Erythroblast (primary cell): Measurements from ENCODE around the gene TCL1A.
"Not testable (repeated sequence)": the region's sequence is repeated elsewhere in the genome, so short reads cannot be mapped to it uniquely, and the experiment has no call there.

Experiments used
- DNase-seq, 2 experiments: peaks; one replicate each; lab custom pipeline; 2025; lab: John Stamatoyannopoulos, UW
- GATA1 ChIP-seq: IDR thresholded peaks from 2 replicates; pipeline ENCODE4 v1.6.1; 2011; ENCODE audit warnings: low read depth, mild to moderate bottlenecking, control low read depth, low read length, moderate library complexity
- POLR2A ChIP-seq: IDR thresholded peaks from 2 replicates; pipeline ENCODE4 v1.6.1; 2011; ENCODE audit warnings: mild to moderate bottlenecking, low read length

TCL1A gene, protein sequence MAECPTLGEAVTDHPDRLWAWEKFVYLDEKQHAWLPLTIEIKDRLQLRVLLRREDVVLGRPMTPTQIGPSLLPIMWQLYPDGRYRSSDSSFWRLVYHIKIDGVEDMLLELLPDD

GRCh38 chr14:95713596-95714371, at the start of gene TCL1A:
Gene TCL1A, minus strand, starts transcription at chr14:95714125. Its CDS starts 59 bp downstream, at chr14:95714066.
- no peak for DNase-seq
- no peak for TF ChIP-seq GATA1
- TF ChIP-seq POLR2A = no peak

- DNase-seq = not testable (repeated sequence)
These were observed 49.1 kb upstream of the TCL1A start for GRCh38 chr14:95763032-95763431.

DNA sequence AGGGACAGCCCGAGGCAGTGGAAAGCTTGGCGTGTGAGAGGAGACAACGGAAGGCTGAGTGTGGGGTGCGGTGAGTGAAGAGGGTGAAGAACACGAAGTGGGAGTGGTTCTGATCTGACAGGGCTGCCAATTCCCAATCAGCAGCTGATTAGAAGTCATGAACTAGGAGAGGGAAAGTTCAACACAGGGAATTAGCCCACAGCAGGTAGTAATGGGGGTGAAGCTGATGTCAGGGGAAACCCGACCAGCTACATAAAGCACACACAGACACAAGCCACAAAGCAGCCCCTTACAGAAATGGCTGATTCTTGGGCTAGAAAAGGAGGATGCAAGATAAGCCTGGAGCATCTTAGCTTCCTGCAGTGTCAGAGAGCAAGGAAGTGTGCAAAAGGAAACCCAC, 47.5 kb upstream of the TCL1A start:
- no peak for DNase-seq
- TF ChIP-seq GATA1 (no peak), POLR2A (no peak)

DNA sequence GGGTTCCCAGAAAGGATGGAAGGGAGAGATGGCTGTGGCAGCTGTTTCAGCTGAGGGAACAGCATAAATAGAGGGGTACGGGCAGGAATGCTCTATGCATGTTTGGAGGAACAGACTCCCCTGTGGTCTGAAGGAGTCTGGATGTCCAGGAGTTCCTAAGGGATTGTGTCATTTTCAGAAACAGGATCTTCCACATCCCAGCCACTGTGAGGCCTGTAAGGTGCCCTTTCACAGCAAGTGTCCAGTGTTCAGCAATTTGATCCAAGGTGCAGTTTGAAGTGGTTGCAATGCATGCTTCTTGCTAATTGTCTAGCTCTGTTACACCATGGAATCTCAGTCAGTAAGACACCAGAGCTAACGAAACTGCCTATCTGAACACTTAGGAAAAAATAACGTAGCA, 46.7 kb upstream of the TCL1A start:
- DNase-seq = no peak
- TF ChIP-seq POLR2A (no peak), GATA1 (no peak)

- DNase-seq = no peak
- no peak for TF ChIP-seq POLR2A
- no peak for TF ChIP-seq GATA1
These were observed 46.0 kb upstream of the TCL1A start for GRCh38 chr14:95759941-95760340.

- TF ChIP-seq POLR2A (no peak), GATA1 (no peak)
- no peak for DNase-seq
These were observed 44.4 kb upstream of the TCL1A start for GRCh38 chr14:95758331-95758730.

DNA sequence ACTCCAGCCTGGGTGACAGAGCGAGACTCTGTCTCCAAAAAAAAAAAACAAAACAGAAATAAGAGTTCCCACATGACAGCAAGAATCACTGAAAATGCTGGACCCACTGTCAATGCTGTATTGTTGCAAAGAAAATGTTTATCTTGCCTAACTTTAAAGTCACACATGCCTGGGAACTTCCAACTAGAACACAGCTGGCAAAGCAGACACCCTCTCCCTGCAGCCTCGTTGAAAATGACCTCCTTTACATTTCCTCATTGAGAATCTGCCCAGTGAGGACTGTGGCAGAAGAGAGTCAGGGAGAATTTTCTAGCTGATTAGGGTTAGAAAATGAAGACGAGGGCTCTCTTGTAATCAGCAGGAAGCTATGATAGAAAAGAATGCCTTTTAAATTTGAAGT, 42.8 kb upstream of the TCL1A start:
- DNase-seq = no peak
- no peak for TF ChIP-seq POLR2A
- no peak for TF ChIP-seq GATA1

GRCh38 chr14:95756127-95756526, 42.2 kb upstream of the TCL1A start:
- no peak for DNase-seq
- no peak for TF ChIP-seq POLR2A
- TF ChIP-seq GATA1 = no peak

DNA sequence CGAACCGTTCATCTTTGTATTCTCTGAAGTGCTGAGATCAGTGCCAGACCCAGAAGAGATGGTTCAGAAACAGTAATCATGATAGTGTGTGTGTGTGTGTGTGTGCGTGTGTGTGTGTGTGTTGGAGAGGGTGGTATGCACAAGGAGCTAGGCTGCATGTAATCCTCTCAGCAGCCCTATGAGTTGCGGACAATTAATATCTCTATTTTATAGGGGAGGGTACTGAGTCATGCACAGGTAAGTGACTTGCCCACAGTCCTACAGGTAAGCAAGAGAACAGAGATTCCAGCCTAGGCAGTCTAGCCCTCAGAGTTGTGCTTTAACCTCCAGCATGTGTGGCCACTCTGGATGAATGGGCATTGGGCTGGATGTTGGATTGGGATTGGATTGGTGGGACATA, 27.9 kb upstream of the TCL1A start:
- TF ChIP-seq POLR2A (no peak), GATA1 (no peak)
- no peak for DNase-seq

DNA sequence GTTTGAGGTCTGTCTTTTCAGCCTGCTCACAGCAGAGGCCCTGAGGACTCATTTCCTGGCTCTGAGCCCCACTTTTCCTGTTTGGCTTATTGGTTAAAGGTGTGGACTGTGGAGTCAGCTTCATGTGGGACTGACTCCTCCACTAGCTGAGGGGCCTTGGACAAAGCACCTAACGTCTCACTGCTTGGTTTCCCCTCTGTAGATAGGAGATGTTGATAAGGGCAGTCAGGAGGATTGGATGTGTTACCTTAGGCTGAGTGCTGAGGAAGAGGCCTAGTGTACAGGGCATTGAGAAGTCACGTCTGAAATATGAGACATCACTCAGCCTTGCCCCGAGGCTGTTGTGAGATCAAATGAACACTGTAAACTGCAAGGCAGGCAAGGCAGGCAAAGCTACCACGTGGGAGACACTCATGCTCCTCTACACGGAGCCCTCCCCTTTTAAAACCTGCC, 27.1 kb upstream of the TCL1A start:
- DNase-seq = no peak
- no peak for TF ChIP-seq GATA1
- TF ChIP-seq POLR2A = no peak

DNA sequence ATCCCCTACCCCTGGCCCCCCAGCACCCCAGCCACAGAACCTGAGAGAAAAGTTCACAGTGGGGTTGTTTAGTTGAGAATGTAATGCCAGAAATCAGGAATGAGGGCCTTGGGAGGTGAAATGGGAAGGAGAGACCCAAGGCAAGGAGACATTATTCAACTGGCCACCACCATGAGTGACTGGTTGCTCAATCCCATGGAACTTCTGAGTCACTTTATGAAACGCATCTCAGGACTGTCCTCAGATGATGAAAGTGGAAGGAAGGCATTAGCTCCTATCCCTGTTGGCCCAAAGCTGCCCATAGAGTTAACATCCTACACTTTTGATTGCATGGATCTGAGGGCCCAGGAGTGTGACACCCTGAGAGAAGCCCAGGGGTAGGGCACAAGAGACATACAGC, 25.4 kb upstream of the TCL1A start:
- TF ChIP-seq POLR2A = no peak
- TF ChIP-seq GATA1 = no peak
- no peak for DNase-seq

DNA sequence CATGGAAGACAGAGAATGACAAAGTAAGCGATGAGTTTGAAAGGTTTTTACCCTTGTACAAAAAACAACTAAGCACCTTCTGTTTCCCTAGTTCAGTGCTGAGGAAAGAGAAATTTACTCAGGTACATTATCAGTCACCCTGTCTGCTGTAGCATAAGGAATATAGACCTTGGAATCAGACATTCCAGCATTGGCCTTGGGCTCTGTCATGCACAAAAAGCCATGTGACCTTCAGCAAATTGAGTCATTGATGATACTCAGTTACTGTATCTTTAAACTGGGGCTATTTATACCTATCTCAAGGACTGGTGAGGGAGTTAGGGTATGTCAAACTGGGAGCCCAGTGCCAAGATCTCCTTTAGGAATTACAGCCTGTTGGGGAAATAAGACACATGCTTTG, 19.3 kb upstream of the TCL1A start:
- TF ChIP-seq POLR2A (no peak), GATA1 (no peak)
- no peak for DNase-seq

- TF ChIP-seq GATA1 = no peak
- TF ChIP-seq POLR2A = no peak
- no peak for DNase-seq
These were observed 16.2 kb upstream of the TCL1A start for GRCh38 chr14:95730126-95730525.

DNA sequence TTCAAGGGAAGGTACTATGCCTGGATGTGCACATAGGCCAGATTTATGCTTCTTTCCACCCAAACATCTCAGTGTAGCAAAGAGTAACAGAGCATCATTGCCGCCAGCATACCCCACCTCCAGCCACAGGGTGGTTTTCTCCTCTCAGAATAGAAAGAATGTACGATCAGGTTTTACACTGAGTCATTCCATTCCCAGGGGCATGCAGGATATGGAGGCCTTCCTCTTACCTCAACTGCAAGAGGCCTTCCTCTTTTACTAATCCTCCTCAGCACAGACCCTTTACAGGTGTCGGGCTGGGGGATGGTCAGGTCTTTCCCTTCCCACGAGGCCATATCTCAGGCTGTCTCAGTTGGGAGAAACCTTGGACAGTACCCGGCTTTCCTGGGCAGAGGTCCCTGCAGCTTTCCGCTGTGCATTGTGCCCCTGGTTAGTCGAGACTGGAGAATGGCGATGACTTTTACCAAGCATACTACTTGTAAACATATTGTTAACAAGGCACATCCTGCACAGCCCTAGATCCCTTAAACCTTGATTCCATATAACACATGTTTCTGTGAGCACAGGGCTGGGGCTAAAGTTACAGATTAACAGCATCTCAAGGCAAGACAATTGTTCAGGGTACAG, 15.6 kb upstream of the TCL1A start:
- not testable (repeated sequence) for DNase-seq

DNA sequence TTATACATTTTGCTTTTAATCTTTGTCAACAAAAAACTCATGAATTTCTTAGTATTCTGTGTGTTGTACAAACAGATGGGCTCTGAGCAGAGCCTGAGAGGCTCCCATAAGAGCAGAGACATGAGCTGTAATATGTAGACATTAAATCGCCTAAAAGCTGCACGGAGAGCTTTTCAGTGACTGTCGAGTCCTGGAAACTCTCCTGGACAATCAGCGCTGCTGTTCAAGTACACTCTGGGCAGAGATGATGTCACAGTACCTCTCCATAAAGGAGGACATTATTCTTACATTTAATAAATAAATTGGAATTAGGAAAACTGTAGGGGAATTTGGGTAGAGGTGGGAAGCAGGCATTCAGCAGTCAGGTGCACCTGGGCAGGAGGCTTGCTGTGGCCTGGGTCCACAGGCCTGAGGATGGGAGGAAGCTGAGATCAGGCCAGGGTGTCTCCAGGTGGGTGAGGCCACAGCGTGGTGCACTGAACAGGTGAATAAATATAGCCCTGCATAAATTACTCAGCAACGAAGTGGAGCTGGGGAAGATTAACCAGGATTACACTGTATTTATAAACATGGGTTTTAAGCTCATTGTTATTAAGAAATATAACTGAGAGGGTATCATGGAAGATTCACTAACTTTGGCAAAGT, 13.3 kb upstream of the TCL1A start:
- TF ChIP-seq GATA1 (no peak), POLR2A (no peak)
- no peak for DNase-seq
